AG04450 (cell line): Measurements from ENCODE around the gene EIF2B2. TPM values are rescaled to one million over a fixed set of nuclear protein-coding genes. Genes with fewer than 3 reads are reported as not detected.
"Not testable (repeated sequence)": the region's sequence is repeated elsewhere in the genome, so short reads cannot be mapped to it uniquely, and the experiment has no call there.

Source experiments
- CTCF ChIA-PET: fragments of 300-600, 350-600 bp; formaldehyde crosslinking; extraction: SDS; loops from one replicate; lab custom pipeline; 2022; ENCODE audit warnings: antibody characterized with exemption, inconsistent platforms; lab: Charles Lee
- POLR2A ChIA-PET: fragments of 350-600 bp; formaldehyde crosslinking; extraction: SDS; loops from one replicate; lab custom pipeline; 2021; ENCODE audit warnings: antibody characterized with exemption, inconsistent platforms; lab: Yijun Ruan, JAX
- DNase-seq: peaks from one replicate; pipeline ENCODE4 v3.0.0-alpha.2; 2011; ENCODE audit warnings: low read depth, low spot score
- H3K27ac ChIP-seq: one replicate; pipeline ENCODE4 v1.5.1; 2012; ENCODE audit warnings: low read depth, low read length, control low read depth
- H3K27me3 ChIP-seq: one replicate; pipeline ENCODE4 v1.6.0; 2012; ENCODE audit warnings: low read length; ENCODE audit not compliant: control insufficient read depth, insufficient read depth
- H3K4me3 ChIP-seq: 2 replicates; pipeline ENCODE4 v1.5.1; 2011; ENCODE audit warnings: mild to moderate bottlenecking, low read depth, low read length, control low read depth
- H3K9me3 ChIP-seq: 2 replicates; pipeline ENCODE4 v1.5.1; 2012; ENCODE audit warnings: low read length; ENCODE audit not compliant: control insufficient read depth, insufficient read depth
- polyA plus RNA-seq: library from polyadenylated mRNA; depleted of rRNA; stranded (reverse); fragments of >200 nt; gene quantifications from 2 replicates; pipeline ENCODE4 v1.2.3, GENCODE V29; 2011
- TF ChIP-seq, protein P1 (sequence below): IDR thresholded peaks from 2 replicates; pipeline ENCODE4 v1.5.1; 2011; ENCODE audit warnings: low read depth, low read length, control low read depth, inconsistent platforms

Gene EIF2B2
- polyA plus RNA-seq, 1 experiment: 82.5 TPM

DNA sequence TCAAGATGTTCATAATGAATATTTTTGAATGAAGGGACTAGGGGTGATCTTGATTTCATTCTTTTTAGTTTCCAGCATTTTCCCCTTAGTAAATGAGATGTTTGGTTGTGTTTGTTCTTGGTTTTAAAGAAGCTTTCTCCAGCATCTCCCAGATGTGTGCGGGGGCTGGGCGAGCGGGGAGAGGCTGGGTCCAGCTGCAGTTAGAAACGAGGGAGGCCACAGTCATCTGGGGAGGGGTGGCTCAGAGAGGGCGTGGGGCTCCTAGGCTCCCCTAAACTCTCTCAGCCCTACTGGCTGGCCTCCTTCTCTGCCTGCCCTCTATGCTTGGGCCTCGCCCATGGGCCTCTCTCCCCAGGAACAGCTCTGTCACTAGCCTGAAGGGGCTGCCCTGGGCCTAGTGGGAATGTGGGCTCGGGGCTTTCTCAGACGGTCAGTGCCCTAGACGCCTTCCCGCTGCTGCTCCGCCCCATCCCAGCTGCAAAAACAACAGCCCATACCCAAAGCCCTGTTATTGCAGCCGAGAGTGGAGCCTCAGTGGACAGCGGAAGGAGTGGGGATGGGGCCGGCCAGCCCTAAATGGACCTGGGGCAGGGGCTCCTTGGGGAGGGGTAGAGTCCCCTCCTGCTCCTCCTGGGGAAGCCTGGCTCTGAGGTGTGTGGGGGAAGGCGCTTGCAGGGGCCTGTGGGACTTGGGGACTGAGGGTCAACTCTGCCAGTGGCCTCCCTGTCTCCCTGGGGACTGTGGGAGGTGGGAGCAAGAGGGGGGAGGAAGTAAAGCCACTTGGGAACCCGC, 18.3 kb upstream of the EIF2B2 start:
- no peaks in the 10 kb centered on the region; the same call in 1 of the 2 replicates for H3K9me3 ChIP-seq
- TF ChIP-seq, protein P1, sequence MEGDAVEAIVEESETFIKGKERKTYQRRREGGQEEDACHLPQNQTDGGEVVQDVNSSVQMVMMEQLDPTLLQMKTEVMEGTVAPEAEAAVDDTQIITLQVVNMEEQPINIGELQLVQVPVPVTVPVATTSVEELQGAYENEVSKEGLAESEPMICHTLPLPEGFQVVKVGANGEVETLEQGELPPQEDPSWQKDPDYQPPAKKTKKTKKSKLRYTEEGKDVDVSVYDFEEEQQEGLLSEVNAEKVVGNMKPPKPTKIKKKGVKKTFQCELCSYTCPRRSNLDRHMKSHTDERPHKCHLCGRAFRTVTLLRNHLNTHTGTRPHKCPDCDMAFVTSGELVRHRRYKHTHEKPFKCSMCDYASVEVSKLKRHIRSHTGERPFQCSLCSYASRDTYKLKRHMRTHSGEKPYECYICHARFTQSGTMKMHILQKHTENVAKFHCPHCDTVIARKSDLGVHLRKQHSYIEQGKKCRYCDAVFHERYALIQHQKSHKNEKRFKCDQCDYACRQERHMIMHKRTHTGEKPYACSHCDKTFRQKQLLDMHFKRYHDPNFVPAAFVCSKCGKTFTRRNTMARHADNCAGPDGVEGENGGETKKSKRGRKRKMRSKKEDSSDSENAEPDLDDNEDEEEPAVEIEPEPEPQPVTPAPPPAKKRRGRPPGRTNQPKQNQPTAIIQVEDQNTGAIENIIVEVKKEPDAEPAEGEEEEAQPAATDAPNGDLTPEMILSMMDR: no peak
- H3K27me3 ChIP-seq: no peaks in the 10 kb centered on the region
- POLR2A ChIA-PET: no interaction called here
- no peak overlapping the region for H3K27ac ChIP-seq
- no peak for DNase-seq
- H3K4me3 ChIP-seq: no peak overlapping the region
- CTCF ChIA-PET: interaction anchor here (0.6 kb wide), 1 partner anchor 106 kb away, joined by 3 read pairs; no protein-coding TSS in a partner anchor

DNA sequence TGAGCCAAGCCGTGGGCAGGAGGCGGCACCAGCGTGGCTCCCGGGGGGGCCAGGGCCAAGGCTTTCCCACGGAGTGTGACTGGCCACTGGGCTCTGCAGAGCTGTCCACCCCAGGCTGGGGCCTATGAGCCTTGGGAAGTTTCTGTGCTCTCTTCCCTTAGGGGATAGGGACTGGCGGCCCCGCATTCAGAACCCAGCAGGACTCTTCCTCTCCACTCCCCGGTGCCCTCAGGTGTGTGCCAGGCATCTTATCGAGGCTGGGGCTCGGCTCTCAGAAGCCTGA, 17.8 kb upstream of the EIF2B2 start:
- Histone ChIP-seq H3K27ac (no peak overlapping the region), H3K9me3 (no peaks in the 10 kb centered on the region; the same call in 1 of the 2 replicates), H3K4me3 (no peak overlapping the region), H3K27me3 (no peaks in the 10 kb centered on the region)
- TF ChIP-seq, protein P1: no peak
- no peak for DNase-seq
- CTCF ChIA-PET: no interaction called here
- POLR2A ChIA-PET: no interaction called here

DNA sequence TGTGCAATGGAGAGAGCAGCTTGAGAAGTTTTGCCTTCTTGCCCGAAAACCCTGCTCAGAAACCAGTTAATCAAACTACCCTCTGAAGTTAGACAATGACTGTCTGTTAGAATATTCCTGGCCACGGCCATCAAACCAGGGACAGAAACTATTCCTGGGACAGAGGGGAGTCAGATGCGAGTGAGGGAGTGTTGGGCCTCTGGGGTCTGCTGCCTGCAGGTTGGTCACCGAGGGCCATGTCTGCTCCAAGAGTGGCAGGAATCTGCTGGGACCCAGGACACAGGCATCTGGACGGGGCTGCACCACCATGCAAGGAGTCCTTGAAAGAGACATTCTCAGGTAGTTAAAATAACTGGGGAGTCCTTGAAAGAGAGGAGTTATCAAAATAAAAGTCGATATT, 16.9 kb upstream of the EIF2B2 start:
- Histone ChIP-seq H3K9me3 (no peaks in the 10 kb centered on the region; the same call in 1 of the 2 replicates), H3K4me3 (no peak overlapping the region), H3K27ac (no peak overlapping the region), H3K27me3 (no peaks in the 10 kb centered on the region)
- TF ChIP-seq, protein P1: no peak
- ChIA-PET CTCF (no interaction called here), POLR2A (no interaction called here)
- no peak for DNase-seq

DNA sequence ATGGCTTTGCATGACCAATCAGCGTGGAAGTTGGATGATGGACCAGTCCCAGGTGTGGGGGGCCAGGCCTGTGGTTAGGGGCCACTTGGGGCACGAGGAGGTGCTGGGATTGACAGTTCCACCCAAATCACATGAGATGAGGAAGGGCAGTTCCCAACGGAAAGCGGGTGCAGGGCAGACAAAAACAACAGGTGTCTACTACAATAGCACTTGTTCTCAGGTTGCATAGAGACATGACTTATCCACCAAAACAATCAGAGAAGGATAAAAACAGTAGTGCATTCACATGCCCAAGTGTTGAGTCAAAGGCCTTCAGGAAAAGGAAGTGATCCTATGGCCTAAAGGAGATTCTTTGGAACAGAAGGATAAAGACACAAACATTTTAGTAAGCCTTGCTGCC, 14.6 kb upstream of the EIF2B2 start:
- no peak overlapping the region for H3K4me3 ChIP-seq
- ChIA-PET CTCF (no interaction called here), POLR2A (no interaction called here)
- no peak for DNase-seq
- no peaks in the 10 kb centered on the region for H3K9me3 ChIP-seq
- H3K27me3 ChIP-seq: no peaks in the 10 kb centered on the region
- TF ChIP-seq, protein P1: no peak
- no peak overlapping the region for H3K27ac ChIP-seq

DNA sequence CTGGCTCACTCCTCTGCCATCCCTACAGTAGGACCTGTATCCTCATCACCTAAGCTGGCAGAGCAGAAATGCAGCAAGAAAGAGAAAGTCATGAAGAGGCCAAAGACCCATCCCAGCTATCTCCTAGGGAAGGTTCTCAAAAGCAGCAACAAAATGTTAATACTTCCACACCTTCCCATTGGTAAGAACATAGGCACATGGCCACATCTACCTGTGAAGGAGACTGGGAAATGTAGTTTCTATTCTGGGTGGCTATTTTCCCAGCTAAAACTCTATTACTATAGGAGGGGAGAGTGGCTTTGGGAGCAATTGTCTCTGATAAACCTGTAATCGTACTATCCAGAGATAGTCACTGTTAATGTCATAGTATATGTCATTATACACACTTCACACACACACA, 13.7 kb upstream of the EIF2B2 start:
- no peak overlapping the region for H3K4me3 ChIP-seq
- H3K27ac ChIP-seq: no peak overlapping the region
- TF ChIP-seq, protein P1: no peak
- H3K27me3 ChIP-seq: no peaks in the 10 kb centered on the region
- DNase-seq: no peak
- POLR2A ChIA-PET: no interaction called here
- no peaks in the 10 kb centered on the region for H3K9me3 ChIP-seq
- CTCF ChIA-PET: no interaction called here

DNA sequence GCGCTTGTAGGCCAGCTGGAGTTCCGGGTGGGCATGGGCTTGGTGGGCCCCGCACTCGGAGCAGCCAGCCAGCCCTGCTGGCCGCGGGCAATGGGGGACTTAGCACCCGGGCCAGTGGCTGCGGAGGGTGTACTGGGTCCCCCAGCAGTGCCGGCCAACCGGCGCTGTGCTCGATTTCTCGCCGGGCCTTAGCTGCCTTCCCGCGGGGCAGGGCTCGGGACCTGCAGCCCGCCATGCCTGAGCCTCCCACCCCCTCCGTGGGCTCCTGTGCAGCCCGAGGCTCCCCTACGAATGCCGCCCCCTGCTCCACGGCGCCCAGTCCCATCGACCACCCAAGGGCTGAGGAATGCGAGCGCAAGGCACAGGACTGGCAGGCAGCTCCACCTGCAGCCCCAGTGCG, 8.5 kb upstream of the EIF2B2 start:
- H3K27ac ChIP-seq, POLR2A ChIA-PET, H3K4me3 ChIP-seq, DNase-seq, CTCF ChIA-PET, H3K27me3 ChIP-seq, H3K9me3 ChIP-seq: not testable (repeated sequence)

DNA sequence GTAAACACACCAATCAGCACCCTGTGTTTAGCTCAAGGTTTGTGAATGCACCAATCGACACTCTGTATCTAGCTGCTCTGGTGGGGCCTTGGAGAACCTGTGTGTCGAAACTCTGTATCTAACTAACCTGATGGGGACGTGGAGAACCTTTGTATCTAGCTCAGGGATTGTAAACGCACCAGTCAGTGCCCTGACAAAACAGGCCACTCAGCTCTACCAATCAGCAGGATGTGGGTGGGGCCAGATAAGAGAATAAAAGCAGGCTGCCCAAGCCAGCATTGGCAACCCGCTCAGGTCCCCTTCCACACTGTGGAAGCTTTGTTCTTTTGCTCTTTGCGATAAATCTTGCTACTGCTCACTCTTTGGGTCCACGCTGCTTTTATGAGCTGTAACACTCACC, 6.9 kb upstream of the EIF2B2 start:
- H3K27ac ChIP-seq, H3K4me3 ChIP-seq, H3K27me3 ChIP-seq, CTCF ChIA-PET, DNase-seq, POLR2A ChIA-PET, H3K9me3 ChIP-seq: not testable (repeated sequence)
